ELF-1 (cell line): ENCODE results near the gene AP1AR.
"Not testable (repeated sequence)": the region's sequence is repeated elsewhere in the genome, so short reads cannot be mapped to it uniquely, and the experiment has no call there.

Experiments used
- DNase-seq: peaks from one replicate; pipeline ENCODE4 v3.0.0-alpha.2; 2016; ENCODE audit warnings: low read depth, low spot score

The AP1AR gene

DNA sequence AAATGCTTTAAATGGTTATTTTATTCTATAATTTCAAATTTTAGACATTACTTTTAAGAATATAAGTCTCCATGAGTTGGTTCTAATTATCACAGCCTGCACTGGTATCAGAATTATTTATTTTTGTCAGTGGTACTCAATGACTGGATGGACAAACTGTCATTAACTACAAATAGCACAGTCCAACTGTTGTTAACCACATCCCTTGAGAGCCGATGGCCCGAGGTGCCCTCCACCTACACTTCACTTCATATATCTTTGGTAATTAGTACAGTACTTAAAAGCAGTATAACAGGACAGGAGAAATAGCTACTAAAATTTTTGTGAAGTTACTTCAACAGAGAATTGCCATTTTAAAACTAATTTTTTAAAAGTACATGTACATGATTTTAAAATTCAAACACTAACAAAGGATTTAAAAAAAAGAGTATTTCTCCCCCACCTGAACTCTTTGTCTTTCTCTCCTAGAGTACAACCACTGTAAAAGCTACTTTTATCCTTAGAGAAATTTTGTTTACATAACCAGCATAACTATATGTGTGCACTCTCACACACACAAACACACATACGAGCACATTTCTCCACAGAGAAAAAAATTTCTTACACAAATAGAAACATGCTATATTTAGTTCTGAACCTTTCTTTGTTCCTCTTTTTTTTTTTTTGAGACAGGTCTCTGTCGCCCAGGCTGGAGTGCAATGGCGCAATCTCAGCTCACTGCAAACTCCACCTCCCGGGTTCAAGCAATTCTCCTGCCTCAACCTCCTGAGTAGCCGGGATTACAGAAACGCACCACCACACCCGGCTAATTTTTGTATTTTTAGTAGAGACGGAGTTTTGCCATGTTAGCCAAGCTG, 47.7 kb downstream of the AP1AR start:
- no peak for DNase-seq

DNA sequence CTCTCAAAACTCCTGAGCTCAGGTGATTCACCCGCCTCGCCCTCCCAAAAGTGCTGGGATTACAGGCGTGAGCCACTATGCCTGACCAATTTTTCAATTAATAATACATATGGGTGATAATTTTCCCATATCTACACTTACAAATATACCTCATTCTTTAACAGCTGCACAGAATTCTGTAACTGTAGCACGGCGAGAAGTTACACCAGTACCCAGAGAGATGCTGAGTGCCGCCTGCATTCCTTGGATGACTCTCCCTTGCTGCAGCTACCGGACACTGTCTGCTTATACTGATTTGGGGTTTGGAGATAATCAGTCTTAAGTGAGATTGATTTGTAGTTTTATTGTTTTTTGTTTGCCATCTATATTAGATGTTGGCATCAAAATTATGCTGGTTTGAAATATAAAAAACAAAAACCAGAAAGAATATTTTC, 48.3 kb downstream of the AP1AR start:
- no peak for DNase-seq

DNA sequence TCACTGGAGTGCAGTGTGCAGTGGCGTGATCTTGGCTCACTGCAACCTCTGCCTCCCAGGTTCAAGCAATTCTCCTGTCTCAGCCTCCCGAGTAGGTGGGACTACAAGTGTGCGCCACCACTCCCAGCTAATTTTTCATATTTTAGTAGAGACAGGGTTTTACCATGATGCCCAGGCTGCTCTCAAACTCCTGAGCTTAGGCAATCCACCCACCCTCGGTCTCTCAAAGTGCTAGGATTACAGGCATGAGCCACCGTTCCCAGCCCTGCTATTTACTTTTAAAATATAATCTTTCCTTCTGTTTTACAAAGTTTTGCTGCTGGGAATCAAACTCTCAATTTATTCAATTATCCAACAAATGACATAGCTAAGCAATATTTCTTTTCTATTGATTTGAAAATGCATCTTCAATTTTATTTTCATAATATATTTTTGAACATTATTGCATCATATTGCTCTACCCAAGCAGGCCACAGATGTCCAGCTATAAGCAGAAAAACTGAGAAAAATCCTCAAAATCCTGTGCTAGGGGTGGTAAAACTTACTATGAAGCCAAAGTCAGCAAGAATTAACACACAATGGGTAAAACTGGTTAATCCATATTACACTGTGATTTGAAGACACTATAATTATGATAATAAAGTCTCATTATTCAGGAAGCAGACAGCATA, 48.9 kb downstream of the AP1AR start:
- DNase-seq: no peak

DNA sequence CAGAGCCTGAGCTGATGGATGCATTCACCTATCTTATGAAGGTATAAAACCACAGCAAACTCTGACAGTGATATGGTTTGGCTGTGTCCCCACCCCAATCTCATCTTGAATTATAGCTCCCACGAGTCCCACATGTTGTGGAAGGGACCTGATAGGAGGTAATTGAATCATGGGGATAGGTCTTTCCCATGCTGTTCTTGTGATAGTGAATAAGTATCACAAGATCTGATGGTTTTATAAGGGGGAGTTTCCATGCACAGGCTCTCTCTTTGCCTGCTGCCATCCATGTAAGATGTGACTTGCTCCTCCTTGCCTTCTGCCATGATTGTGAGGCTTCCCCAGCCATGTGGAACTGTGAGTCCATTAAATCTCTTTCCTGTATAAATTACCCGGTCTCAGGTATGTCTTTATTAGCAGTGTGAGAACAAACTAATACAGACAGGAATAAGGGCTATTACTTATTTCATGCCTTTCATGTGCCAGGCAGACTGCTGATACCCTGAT, 50.4 kb downstream of the AP1AR start:
- DNase-seq: not testable (repeated sequence)

DNA sequence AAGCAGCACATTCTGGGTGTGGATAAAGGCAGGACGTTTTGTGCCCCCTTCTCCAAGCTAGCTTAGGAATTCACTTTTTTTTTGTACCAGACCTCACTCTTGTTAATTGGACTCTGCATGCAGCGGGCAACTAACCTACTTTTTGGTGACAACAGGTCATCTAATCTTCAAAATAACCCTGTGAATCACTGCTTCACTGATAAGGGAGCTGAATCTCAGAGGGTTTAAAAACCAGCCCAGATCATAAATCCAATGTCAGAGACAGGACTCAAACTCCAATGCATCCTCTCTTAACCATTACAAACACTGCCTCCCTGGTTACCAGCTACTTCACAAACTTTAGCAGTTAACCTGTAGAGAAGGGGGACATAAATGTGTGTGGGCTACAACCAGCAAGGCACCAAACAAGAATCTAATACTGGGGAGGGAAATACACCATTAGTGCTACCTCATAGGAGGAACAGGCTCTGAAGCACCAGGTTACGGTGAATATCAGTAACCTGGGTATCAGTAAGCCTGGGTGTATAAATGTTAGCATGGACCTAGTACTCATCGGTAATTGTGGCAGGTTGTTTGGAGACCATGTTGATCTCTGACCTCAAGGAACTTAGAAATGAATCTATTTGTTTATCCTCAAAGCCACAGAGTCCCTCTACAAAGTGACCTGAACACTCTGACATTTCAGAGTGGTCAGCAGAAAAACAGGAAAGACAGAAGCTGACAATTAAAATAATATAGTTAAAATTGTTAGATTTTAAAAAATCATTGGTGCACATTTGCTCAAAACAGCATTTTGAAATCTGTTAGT, 51.5 kb downstream of the AP1AR start:
- no peak for DNase-seq

DNA sequence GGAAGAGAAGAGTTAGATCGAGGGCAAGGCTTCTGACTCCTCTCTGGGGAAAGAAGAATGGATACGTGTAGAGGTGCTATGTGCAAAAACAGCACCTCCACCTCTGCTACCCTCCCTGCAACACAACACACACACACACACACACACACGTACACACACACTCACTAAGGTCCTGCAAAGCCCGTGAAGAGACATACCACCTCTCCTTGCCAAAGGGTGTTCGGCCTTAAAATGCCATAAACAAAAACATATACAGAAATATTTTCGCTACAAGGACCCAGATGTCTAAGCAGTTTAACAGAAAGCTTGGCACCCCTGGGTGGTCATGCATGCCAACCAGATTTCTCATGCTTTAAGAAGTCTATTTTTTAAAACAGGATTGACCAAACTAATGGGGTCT, 52.6 kb downstream of the AP1AR start:
- DNase-seq: no peak

DNA sequence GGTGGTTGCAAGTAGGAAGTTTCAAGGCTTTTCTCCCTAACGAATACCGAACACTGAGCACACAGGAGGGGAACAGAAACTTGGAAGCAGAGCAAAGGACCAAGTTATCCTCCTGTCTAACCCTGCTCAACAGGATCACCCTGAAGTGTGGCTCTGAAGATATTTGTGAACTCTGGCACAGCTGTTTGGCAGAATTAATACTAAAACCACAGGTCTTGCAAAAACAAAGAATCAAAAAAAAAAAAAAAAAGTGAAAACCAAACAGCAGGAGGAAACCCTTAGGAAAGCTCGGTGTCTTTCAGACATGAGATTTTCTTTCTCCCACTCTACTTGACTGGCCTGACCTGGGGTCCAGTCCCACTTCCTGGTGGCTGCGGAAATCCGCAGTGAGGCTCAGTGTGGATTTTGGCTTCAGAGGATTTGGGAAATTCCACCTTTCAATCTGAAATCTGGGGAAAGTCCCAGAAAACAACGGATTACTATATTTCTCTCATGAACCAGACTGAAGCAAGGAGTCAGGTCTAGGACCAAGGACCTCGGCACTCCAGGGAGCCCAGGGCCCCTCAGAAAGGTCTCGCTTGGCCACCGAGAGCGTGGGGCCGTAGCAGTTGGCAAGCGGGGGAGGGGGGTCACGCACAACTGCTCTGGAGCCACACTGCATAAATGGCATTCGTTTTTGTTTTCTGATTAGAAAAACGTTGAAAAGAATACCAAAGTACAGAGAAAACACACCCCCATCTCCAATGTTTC, 53.2 kb downstream of the AP1AR start:
- DNase-seq: no peak

DNA sequence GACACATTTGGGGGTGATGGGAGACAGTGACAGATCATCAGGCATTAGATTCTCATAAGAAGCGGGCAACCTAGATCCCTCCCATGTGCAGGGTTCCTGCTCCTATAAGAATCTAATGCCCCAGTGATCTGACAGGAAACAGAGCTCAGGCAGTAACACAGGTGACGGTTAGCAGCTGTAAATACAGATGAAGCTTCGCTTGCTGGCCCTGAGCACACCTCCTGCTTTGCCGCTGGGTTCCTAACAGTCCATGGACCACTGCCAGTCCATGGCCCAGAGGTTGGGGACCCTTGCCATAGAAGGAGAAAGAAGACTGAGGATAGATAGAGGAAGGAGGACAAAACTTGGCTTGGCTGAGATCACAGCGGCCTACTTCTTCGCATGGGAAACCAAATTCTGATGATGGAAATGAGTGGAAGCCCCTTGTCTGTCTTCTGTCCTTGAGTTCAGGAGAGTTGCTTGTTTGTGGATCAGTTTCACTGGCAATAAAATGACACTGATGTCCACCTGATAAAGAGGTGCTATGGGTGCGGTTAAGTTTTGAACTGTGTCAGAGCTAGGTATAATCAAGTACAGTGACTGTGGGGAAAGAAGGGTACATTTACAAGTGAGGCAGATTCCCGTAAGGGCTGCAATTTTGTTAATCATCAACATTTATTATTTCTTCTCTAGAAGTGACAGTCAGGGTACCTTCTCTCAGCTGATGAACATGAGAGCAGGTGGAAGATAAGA, 55.8 kb downstream of the AP1AR start:
- DNase-seq: no peak

DNA sequence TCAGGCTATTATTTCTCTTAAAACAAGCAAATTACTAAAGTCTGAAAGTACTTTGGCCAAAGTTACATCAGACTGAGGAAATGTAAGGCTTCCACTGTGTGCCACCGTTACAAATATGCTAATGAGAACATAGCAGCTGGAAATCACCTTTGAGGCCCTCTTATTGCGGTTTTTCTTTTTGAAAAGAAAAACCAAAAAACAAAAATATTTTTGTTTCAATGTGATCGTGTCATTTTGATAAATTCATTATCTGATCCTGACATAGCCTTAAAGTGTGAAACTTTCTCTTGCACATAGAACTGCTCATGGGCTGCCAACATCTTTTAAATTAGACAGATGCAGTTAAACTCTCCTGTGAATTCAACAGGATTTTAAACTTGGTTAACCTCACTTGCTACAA, 56.9 kb downstream of the AP1AR start:
- DNase-seq: no peak

DNA sequence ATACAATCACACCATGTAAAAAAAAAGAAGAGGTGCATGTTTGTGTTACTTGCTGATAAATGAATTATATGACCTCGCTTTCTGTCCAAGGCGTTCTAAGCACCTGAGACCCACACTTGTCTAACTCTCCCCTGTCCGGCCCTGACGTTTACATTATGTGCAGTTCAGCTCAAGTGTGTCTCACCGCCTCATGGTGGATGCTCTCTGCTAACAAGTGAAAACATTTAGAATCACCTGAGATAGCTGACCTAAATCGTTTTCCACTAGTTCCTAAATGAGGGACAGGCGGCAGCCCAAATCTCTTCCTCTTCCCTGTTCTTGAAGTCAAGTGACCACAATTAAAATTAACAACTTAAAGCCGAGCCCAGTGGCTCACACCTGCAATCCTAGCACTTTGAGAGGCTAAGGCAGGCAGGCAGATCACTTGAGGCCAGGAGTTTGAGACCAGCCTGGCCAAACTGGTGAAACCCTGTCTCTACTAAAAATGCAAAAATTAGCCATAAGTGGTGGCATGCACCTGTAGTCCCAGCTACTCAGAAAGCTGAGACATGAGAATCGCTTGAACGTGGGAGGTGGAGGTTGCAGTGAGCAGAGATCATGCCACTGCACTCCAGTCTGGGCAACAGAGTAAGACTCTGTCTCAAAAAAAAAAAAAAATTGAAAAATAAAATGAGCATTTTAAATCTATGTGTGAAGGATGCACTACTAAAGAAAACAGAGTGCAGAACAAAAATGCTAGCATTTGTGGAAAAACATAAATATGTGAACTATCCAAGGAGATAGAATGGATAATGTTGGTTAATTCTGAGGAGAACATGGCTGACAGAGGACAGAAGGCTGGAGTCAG, 58.0 kb downstream of the AP1AR start:
- DNase-seq: no peak

DNA sequence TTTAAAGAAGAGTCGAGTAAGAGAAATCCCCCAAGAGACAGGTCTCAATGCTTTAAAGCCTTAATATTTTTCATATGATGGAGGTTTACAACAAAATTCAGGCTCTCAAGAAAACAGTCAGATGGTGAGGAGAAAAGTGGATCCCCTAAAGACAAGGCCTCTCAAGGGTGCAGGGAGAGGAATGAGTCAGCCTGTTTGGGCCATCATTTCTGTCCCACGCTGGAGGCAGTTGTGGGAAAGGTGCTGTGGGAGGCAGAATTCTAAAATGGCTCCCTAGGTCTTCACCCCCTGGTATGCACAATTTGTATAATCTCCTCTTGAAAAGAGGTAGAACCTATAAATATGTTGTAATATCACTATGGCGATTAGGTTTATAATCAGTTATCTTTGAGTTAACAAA, 58.8 kb downstream of the AP1AR start:
- no peak for DNase-seq

DNA sequence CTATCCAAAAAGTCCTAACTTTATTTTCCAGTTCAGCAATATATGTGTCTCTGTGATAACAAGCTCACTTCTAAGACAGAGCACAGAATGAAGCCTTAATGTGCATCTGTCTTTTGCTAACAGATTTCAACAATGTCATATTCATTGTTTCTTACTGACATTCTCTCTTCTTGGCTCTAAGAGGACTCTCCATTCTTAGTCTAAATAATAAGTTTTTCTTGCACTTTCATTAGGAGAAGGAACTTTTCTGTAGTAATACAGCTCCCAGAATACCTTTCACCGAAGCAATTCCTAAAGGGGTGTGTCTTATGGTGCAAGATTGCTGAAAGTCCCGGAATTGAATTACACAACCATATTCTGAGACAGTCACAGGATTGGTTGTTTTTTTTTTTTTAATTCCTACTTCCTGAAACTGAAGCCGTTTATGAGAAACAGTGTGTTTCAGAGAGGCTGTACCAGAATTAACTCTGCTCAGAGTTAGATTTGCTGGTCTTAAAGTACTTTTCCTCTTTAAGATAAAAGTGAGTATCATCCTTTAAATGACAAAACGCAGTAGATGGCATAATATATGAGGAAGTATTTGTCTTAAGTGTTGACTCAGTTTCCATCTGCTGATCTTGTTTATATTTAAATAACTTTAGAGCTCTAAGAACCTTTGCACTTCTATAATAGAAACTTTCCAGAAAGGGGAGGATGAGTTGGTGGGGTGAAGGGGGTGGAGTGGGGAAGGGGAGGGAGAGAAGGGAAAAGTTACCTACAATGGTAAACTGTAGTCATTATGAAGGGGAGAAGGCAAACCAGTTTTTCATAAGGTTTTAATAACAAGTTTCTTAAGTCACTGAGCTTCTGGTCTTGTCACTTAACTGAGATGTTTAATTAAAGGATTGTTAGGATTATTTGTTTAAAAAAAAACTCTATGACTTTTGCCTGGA, 65.6 kb downstream of the AP1AR start, which contains the start of gene ALPK1:
Gene ALPK1 (plus strand): TSS at position 421 of the 932 bp plus-strand sequence.
- DNase-seq: no peak

DNA sequence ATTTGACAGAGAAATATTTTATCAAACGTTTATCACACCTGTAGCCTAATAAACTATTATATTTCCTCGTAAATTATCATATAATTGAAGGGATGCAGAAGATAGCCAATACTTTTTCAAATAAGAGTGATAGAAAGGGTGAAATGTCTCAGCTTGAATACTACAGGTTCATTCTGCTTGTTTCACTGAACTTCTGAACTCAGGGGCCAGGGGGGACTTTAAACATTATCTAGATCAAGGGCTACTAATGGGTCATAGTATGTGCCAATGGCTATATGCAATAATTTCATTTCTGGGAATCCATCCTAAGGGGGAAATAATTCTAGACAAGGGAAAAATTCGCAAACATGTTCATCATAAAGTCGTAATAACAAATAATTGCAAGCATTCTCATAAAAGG, 68.1 kb downstream of the AP1AR start:
- no peak for DNase-seq

DNA sequence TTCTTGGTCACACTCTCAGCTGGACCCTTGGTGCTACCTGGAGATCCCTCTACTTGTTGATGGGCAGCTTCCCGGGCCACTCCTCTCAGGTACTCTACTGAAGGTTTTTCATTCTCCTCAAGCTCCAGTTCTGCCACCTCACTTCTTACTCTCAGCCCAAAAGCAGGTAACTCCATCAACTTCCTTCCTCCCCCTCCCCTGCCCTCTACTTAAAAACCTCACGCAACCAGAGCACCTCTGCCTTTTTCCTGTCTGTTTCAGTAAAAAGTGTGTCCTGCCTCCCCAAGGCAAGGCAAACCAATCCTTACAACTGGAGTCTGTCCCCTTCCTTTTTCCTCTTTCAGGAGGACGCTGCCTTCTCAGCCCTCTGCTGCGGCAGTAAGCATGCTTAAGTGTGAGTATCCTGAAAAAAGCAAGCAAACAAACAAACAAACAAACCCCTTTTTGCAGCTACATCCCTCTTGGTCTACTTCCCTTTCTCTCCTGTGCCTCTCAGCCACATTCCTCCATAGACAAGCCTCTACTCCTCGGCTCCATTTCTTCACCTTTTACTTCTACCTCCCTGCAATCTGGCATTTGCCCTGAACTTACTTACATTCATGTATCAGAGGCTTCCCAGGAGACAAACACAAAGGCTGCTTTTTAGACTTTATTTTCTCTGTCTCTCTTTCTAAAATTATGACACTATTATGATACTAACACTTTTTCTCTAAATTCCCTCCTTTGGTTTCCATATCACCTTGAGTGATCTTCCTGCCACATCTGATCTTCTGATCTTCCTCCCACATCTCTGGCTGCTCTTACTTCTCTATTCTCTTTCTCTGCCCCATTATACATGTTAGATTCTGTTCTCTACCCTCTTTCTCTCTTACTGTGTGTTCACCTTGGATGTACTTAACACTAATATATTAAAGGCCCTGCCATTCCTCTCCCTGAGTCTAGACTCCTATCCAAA, 71.0 kb downstream of the AP1AR start:
- no peak for DNase-seq

DNA sequence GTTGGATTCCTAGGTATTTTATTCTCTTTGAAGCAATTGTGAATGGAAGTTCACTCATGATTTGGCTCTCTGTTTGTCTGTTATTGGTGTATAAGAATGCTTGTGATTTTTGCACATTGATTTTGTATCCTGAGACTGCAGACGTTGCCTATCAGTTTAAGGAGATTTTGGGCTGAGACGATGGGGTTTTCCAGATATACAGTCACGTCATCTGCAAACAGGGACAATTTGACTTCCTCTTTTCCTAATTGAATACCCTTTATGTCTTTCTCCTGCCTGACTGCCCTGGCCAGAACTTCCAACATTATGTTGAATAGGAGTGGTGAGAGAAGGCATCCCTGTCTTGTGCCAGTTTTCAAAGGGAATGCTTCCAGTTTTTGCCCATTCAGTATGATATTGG, 73.9 kb downstream of the AP1AR start:
- not testable (repeated sequence) for DNase-seq

DNA sequence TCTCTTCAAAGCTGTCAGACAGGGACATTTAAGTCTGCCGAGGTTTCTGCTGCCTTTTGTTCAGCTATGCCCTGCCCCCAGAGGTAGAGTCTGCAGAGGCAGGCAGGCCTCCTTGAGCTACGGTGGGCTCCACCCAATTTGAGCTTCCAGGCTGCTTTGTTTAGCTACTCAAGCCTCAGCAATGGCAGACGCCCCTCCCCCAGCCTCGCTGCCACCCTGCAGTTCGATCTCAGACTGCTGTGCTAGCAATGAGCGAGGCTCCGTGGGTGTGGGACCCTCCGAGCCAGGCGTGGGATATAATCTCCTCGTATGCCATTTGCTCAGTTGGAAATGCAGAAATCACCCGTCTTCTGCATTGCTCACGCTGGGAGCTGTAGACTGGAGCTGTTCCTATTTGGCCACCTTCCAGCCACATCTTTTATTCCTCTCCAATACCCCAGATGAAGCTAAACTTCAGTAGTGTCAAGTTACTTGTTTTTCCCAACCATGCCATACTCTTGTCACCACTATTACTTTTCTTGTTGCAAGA, 77.7 kb downstream of the AP1AR start:
- DNase-seq: peak; percentile 60

DNA sequence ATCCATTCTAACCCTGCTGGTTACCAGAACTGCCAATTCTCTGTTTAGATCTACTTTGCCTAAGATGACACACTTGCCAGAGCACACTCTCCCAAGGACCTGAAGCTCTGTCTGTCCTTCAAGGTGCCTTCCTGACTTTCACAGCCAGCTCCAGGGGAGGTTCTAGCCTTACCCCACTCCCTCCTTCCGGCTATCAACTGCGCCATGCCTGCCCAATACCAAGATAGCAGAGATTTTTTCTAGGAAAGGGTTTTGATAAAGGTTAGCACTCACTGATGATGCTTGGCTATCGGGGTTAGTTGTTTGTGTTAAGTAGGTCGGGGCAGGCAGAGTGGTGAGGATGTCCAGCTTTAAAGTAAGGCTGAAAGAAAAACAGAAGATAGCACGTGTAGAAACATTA, 79.9 kb downstream of the AP1AR start:
- DNase-seq: no peak
